K562 (cell line): ENCODE data around the gene INSR. TPM values are rescaled to one million over a fixed set of nuclear protein-coding genes. Genes with fewer than 3 reads are reported as not detected.

Source experiments
- CBX1 ChIP-seq: sonication (generic); IDR thresholded peaks from 2 replicates; pipeline ENCODE4 v1.6.1; 2016; ENCODE audit warnings: antibody characterized with exemption, low read depth, mild to moderate bottlenecking
- DNMT1 ChIP-seq: fragments of 450-650 bp; IDR thresholded peaks from 2 replicates; pipeline ENCODE4 v1.6.1; 2016; ENCODE audit warnings: antibody characterized with exemption, mild to moderate bottlenecking
- HDGF ChIP-seq: fragments of 450-650 bp; IDR thresholded peaks from 2 replicates; pipeline ENCODE4 v1.6.1; 2016
- HNRNPUL1 ChIP-seq: fragments of 200-400 bp; formaldehyde crosslinking; IDR thresholded peaks from 2 replicates; pipeline ENCODE4 v1.6.1; 2017; ENCODE audit warnings: low read length
- HSF4 ChIP-seq: fragments of 250-450 bp; sonication (Bioruptor Pico); IDR thresholded peaks from 2 replicates; pipeline ENCODE4 v2.1.2; 2022; ENCODE audit warnings: mild to moderate bottlenecking, moderate library complexity, borderline replicate concordance
- SMC3 ChIP-seq: conservative IDR thresholded peaks from 2 replicates; pipeline ENCODE4 v1.6.1; 2011; ENCODE audit warnings: low read depth, low read length, improper control_type of control experiment; ENCODE audit not compliant: insufficient read depth
- ZC3H11A ChIP-seq: IDR thresholded peaks from 2 replicates; pipeline ENCODE4 v1.6.1; 2012; ENCODE audit warnings: low read depth, low read length, improper control_type of control experiment
- ZNF143 ChIP-seq: sonication (generic); formaldehyde crosslinking; IDR thresholded peaks from 2 replicates; pipeline ENCODE4 v1.9.0; 2022; ENCODE audit warnings: mild to moderate bottlenecking, missing genetic modification reagents
- ZNF695 ChIP-seq: fragments of 450-650 bp; formaldehyde crosslinking; IDR thresholded peaks from 2 replicates; pipeline ENCODE4 v1.4.0; 2020; ENCODE audit warnings: mild to moderate bottlenecking, moderate library complexity
- polyA plus RNA-seq, 8 experiments: library from polyadenylated mRNA; depleted of rRNA in 4 of 8; stranded (reverse) in 5 of 8; unstranded in 3 of 8; fragments of >200 nt; fragmentation: Nextera tagmentation in 2 of 8; fragmentation: Illumina TruSeq in 1 of 8; extraction: Ambion mirVana in 2 of 8; extraction: Trizol in 1 of 8; gene quantifications; 2 replicates each; pipeline versions ENCODE4 v1.2.1 to v1.2.3, GENCODE V29; 2011 to 2014; ENCODE audit warnings: inconsistent platforms in 1 of 8, missing spikeins in 1 of 8
- total RNA-seq, 7 experiments: library from RNA; depleted of rRNA in 6 of 7; stranded (reverse); fragments of >200 nt in 6 of 7; fragmentation: Illumina TruSeq in 2 of 7; extraction: Trizol in 2 of 7; gene quantifications; 2 replicates each; pipeline versions ENCODE4 v1.2.1 to v1.2.3, GENCODE V29; 2011 to 2021; ENCODE audit warnings: low replicate concordance in 1 of 7
- TF ChIP-seq, protein P1 (sequence below): IDR thresholded peaks from 2 replicates; pipeline ENCODE4 v1.6.1; 2016; ENCODE audit warnings: missing genetic modification characterization, missing compliant biosample characterization
- TF ChIP-seq, protein P2 (sequence below): fragments of 250-450 bp; sonication (Bioruptor Pico); IDR thresholded peaks from 2 replicates; pipeline ENCODE4 v1.5.0; 2021
- TF ChIP-seq, protein P3 (sequence below), 2 experiments: fragments of 450-650 bp in 1 of 2; sonication (generic) in 1 of 2; formaldehyde crosslinking in 1 of 2; IDR thresholded peaks; 2 replicates each; pipeline versions ENCODE4 v1.7.1 to v1.9.0; 2016 to 2022; ENCODE audit warnings: inconsistent platforms in 1 of 2, mild to moderate bottlenecking in 1 of 2, missing genetic modification reagents in 1 of 2
- TF ChIP-seq, protein P4 (sequence below): fragments of 450-650 bp; IDR thresholded peaks from 2 replicates; pipeline ENCODE4 v1.6.1; 2014; ENCODE audit warnings: low read depth, mild to moderate bottlenecking, moderate library complexity, borderline replicate concordance

INSR gene
- total and polyA plus RNA-seq, 9 of the 15 experiments (the other 6 are each of a cell fraction or from before 2014, with no cell fraction given): 0.04 to 0.88 (median 0.41) TPM

DNA sequence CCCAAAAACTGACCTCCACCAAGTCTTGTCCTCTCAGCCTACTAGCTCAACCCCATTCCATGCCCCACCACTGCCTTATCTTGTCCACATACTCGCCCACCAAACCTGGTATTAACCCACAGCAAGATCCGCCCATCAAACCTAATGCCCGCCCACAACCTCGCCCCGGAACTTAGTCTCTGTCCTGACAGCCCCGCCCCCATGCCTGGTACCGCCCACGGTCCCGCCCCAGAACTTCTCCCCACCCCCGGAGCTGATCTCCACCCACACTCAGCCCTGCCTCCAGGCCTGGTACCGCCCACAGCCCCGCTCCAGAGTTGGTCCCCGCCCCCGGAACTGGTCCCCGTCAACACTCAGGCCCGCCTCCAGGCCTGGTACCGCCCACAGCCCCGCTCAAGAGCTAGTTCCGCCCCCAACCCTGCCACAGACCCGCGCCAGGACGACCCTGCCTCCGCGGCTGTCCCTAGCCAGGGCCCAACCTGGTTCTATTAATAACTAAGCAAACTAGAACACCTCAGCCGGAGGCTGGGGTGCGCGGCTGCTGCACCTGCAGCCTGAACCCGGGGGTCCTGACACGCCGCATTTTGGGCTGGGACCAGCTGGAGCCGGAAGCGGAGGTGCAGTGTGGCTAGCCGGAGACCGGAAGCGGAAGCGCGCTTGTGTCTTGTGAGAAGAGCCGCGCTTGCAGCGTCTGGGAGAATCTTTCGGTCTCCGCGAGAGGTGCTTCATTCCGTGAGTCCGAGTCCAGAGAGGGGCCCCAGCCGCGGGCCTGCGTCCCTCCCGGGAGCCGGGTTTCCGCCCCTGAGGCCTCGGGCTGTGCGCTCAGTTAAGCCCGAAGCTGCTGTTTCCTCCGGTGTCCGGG, 224.9 kb downstream of the INSR start, which contains the start of gene ZNF557 (continued):
- TF ChIP-seq SMC3 (no peak), HDGF (no peak), ZNF695 (CRISPR knock-in tag) (no peak), ZNF143 (CRISPR knock-in tag) (no peak), HSF4 (no peak), CBX1 (peak; percentile 70; the same call in 1 of the 2 replicates), ZC3H11A (no peak), DNMT1 (no peak), HNRNPUL1 (no peak)
- TF ChIP-seq, protein P1, sequence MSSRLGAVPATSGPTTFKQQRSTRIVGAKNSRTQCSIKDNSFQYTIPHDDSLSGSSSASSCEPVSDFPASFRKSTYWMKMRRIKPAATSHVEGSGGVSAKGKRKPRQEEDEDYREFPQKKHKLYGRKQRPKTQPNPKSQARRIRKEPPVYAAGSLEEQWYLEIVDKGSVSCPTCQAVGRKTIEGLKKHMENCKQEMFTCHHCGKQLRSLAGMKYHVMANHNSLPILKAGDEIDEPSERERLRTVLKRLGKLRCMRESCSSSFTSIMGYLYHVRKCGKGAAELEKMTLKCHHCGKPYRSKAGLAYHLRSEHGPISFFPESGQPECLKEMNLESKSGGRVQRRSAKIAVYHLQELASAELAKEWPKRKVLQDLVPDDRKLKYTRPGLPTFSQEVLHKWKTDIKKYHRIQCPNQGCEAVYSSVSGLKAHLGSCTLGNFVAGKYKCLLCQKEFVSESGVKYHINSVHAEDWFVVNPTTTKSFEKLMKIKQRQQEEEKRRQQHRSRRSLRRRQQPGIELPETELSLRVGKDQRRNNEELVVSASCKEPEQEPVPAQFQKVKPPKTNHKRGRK (tag): no peak
- TF ChIP-seq, protein P2, sequence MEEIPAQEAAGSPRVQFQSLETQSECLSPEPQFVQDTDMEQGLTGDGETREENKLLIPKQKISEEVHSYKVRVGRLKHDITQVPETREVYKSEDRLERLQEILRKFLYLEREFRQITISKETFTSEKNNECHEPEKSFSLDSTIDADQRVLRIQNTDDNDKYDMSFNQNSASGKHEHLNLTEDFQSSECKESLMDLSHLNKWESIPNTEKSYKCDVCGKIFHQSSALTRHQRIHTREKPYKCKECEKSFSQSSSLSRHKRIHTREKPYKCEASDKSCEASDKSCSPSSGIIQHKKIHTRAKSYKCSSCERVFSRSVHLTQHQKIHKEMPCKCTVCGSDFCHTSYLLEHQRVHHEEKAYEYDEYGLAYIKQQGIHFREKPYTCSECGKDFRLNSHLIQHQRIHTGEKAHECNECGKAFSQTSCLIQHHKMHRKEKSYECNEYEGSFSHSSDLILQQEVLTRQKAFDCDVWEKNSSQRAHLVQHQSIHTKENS: no peak
- TF ChIP-seq, protein P3, sequence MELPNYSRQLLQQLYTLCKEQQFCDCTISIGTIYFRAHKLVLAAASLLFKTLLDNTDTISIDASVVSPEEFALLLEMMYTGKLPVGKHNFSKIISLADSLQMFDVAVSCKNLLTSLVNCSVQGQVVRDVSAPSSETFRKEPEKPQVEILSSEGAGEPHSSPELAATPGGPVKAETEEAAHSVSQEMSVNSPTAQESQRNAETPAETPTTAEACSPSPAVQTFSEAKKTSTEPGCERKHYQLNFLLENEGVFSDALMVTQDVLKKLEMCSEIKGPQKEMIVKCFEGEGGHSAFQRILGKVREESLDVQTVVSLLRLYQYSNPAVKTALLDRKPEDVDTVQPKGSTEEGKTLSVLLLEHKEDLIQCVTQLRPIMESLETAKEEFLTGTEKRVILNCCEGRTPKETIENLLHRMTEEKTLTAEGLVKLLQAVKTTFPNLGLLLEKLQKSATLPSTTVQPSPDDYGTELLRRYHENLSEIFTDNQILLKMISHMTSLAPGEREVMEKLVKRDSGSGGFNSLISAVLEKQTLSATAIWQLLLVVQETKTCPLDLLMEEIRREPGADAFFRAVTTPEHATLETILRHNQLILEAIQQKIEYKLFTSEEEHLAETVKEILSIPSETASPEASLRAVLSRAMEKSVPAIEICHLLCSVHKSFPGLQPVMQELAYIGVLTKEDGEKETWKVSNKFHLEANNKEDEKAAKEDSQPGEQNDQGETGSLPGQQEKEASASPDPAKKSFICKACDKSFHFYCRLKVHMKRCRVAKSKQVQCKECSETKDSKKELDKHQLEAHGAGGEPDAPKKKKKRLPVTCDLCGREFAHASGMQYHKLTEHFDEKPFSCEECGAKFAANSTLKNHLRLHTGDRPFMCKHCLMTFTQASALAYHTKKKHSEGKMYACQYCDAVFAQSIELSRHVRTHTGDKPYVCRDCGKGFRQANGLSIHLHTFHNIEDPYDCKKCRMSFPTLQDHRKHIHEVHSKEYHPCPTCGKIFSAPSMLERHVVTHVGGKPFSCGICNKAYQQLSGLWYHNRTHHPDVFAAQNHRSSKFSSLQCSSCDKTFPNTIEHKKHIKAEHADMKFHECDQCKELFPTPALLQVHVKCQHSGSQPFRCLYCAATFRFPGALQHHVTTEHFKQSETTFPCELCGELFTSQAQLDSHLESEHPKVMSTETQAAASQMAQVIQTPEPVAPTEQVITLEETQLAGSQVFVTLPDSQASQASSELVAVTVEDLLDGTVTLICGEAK (IDR thresholded peaks at IDR 0.05): peak; percentile 97
- TF ChIP-seq, protein P3 (CRISPR knock-in tag; IDR thresholded peaks at IDR 0.05): no peak
- TF ChIP-seq, protein P4, sequence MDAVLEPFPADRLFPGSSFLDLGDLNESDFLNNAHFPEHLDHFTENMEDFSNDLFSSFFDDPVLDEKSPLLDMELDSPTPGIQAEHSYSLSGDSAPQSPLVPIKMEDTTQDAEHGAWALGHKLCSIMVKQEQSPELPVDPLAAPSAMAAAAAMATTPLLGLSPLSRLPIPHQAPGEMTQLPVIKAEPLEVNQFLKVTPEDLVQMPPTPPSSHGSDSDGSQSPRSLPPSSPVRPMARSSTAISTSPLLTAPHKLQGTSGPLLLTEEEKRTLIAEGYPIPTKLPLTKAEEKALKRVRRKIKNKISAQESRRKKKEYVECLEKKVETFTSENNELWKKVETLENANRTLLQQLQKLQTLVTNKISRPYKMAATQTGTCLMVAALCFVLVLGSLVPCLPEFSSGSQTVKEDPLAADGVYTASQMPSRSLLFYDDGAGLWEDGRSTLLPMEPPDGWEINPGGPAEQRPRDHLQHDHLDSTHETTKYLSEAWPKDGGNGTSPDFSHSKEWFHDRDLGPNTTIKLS: peak; percentile 84
